Pancreas (tissue), 10 donors: Measurements from ENCODE around the gene EGFLAM. TPM values are rescaled to one million over a fixed set of nuclear protein-coding genes. Genes with fewer than 3 reads are reported as not detected.

Experiments used
- ATAC-seq, 4 donors: fragments of 200-7000 bp; cut with Tn5 transposase; one replicate each; pipeline versions ENCODE4 v1.8.0 to v1.9.1; 2020; ENCODE audit warnings: mild to moderate bottlenecking in 4 of 4, moderate library complexity in 4 of 4
- DNase-seq, 6 donors: peaks; one replicate each; pipeline ENCODE4 v3.0.0-alpha.2; 2020
- FAIRE-seq: peaks from 2 replicates; lab custom pipeline; 2012; peaks lifted over from hg19 to GRCh38; lab: Jason Lieb, UNC
- H3K27ac ChIP-seq, 4 donors: fragments of 200-600 bp; sonication (generic); 1 replicate in 3 of 4; 2 replicates in 1 of 4; pipeline versions ENCODE4 v1.5.0 to v1.8.0; 2020
- H3K27me3 ChIP-seq, 4 donors: fragments of 200-600 bp; one replicate each; pipeline ENCODE4 v1.8.0; 2021
- H3K36me3 ChIP-seq, 3 donors: fragments of 200-600 bp; sonication (generic) in 1 of 3; one replicate each; pipeline versions ENCODE4 v1.5.0 to v1.8.0; 2020 to 2021
- H3K4me1 ChIP-seq, 3 donors: fragments of 200-600 bp; one replicate each; pipeline ENCODE4 v1.8.0; 2021
- H3K4me3 ChIP-seq, 4 donors: fragments of 200-600 bp; sonication (generic) in 2 of 4; one replicate each; pipeline versions ENCODE4 v1.5.0 to v1.8.0; 2020 to 2021
- H3K9me3 ChIP-seq, 4 donors: fragments of 200-600 bp; one replicate each; pipeline ENCODE4 v1.8.0; 2021
- WGBS, 2 donors: extraction: QIAGEN DNeasy Blood & Tissue Kit; methylation state at CpG; one replicate each; pipeline ENCODE4 v1.1.7; 2013; 5-methylcytosine and 5-hydroxymethylcytosine counted together
- intact Hi-C, 3 donors: fragments of 100-400 bp; cut with DNase I; formaldehyde crosslinking; loops; one replicate each; pipeline versions ENCODE4 v1.11.1 to v1.14.2; 2022
- polyA plus RNA-seq, 2 donors: library from polyadenylated mRNA; stranded (reverse); fragments of 200-250 nt; gene quantifications; one replicate each; pipeline ENCODE4 v1.2.3, GENCODE V29; 2013
- total RNA-seq, 6 donors: library from RNA; stranded (reverse); fragmentation: NEBNext Ultra II Directional in 4 of 6; extraction: Animal tissue kit (Norgen Biotek cat#: 25700) in 4 of 6; gene quantifications; one replicate each; pipeline versions ENCODE4 v1.2.1 to v1.2.4, GENCODE V29; 2021 to 2023
- TF ChIP-seq, protein P1 (sequence below), 4 donors: fragments of 200-600 bp; sonication (generic) in 3 of 4; IDR thresholded peaks; one replicate each; pipeline versions ENCODE4 v1.5.0 to v1.8.0; 2021; ENCODE audit warnings: antibody characterized with exemption in 4 of 4
- donor health status: healthy with polysubstance abuse.
- donor health status: DM: no; HTN: no; CAD: no; lungs with moderate emphysema.
- donor health status: DM: no; HTN: no; CAD: no.
- donor health status: control.
- donor health status: control.
- donor health status: Bipolar disorder and iron deficiency.
- donor health status: DM: yes; HTN: yes; CAD: no.
- donor health status: DM: no; HTN: no; CAD: no.
- donor health status: DM: no; HTN: no; CAD: no.
- donor health status: DM: yes; HTN: yes; CAD: no.

EGFLAM gene
- total and polyA plus RNA-seq, 8 donors, result 0.73 to 2.4 (median 1.1) TPM

DNA sequence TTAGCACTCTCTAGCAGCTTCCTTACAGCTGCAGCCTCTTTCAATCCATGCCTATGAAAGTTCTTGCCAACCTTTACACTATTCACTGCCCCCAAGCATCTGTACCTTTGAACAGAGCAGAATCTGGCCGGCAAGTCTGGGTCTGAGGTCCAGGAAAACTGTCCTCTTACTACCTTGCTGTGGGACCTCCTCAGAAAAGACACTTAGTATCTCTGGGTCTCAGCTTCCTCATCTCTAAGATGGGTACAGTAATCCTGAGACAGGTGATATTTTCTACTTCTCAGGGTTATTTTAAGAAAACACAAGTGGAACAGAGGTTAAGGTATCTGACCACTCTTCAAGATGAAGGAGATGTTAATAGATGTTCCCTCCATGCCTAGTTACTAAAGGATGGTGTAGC lies 120.2 kb downstream of the EGFLAM start:
- Histone ChIP-seq H3K4me3 (no peak overlapping the region), H3K9me3 (no peaks in the 10 kb centered on the region), H3K27ac (no peak overlapping the region), H3K27me3 (no peaks in the 10 kb centered on the region), H3K4me1 (no peaks in the 10 kb centered on the region), H3K36me3 (no peaks in the 10 kb centered on the region)
- ATAC-seq (no peak), DNase-seq (no peak), FAIRE-seq (no peak)
- intact Hi-C loops, result no loop called here
- TF ChIP-seq, protein P1, sequence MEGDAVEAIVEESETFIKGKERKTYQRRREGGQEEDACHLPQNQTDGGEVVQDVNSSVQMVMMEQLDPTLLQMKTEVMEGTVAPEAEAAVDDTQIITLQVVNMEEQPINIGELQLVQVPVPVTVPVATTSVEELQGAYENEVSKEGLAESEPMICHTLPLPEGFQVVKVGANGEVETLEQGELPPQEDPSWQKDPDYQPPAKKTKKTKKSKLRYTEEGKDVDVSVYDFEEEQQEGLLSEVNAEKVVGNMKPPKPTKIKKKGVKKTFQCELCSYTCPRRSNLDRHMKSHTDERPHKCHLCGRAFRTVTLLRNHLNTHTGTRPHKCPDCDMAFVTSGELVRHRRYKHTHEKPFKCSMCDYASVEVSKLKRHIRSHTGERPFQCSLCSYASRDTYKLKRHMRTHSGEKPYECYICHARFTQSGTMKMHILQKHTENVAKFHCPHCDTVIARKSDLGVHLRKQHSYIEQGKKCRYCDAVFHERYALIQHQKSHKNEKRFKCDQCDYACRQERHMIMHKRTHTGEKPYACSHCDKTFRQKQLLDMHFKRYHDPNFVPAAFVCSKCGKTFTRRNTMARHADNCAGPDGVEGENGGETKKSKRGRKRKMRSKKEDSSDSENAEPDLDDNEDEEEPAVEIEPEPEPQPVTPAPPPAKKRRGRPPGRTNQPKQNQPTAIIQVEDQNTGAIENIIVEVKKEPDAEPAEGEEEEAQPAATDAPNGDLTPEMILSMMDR (IDR thresholded peaks at IDR 0.05), result no peak
- 49 to 63% methylated on average over 1 of the region's 1 CpG for WGBS, 2 donors

DNA sequence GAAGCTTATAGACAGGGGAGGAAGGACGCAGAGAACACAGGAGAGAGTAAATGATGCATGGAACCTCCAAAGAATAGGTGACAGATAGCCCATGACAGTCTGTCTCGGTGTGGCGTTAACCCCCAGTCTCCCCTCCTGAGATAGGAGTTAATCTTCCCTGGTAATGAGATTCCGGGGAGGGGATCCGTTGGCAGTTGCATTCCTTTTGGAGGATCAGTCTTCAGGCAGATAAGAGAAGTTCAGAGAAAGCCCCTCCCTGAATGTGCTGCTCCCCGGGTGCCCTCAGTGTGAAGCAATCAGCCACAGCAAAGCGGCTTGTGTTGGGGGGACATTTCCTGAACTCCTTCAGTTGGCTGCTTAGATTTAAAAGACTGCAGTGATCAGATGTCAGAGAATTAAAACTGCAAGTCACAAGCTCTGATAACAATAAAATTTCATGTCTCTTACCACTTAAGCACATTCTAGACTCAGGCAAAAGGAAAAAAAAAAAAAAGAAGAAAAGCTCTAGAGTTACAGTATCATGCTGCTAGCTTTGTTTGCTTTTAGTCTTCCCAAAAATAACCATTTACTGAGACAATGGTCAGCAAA lies 121.1 kb downstream of the EGFLAM start:
- Histone ChIP-seq H3K9me3 (no peaks in the 10 kb centered on the region), H3K27me3 (no peaks in the 10 kb centered on the region), H3K4me1 (no peaks in the 10 kb centered on the region), H3K36me3 (no peaks in the 10 kb centered on the region), H3K4me3 (no peak overlapping the region), H3K27ac (no peak overlapping the region)
- 36 to 38% methylated on average over 7 of the region's 7 CpGs for whole genome bisulfite sequencing, 2 donors
- TF ChIP-seq, protein P1 (IDR thresholded peaks at IDR 0.05), result no peak
- intact Hi-C loops, result no loop called here
- DNase-seq, result no peak
- no peak for FAIRE-seq
- ATAC-seq, result no peak

- no peak for FAIRE-seq
- Histone ChIP-seq H3K9me3 (no peaks in the 10 kb centered on the region), H3K27me3 (no peaks in the 10 kb centered on the region), H3K4me3 (no peak overlapping the region), H3K27ac (no peak overlapping the region), H3K4me1 (no peaks in the 10 kb centered on the region), H3K36me3 (no peaks in the 10 kb centered on the region)
- DNase-seq, result no peak
- intact Hi-C loops, result no loop called here
- ATAC-seq, result no peak
- TF ChIP-seq, protein P1 (IDR thresholded peaks at IDR 0.05), result no peak
- 77 to 86% methylated on average over 4 of the region's 4 CpGs for WGBS, 2 donors
These were observed 122.2 kb downstream of the EGFLAM start for GRCh38 chr5:38380537-38380936.

DNA sequence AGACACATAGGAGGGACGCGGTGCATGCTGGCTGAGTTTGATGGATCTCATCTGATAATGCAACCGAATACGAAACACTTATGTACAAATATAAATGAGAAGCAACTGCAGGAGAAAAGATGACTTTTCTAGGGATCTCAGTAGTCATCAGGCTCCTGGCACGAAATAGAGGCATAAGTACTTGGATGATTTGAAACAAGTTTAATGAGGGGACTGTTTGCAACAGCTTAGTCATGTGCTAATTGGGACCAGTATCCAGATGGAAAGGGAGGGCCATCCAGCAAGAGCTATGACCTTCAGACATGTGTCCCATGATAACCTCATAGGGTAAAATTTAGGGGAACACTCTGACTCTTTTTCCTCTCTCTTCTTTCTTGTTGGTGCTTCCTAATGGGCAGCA lies 123.0 kb downstream of the EGFLAM start:
- no peak for ATAC-seq
- intact Hi-C loops, result no loop called here
- 71 to 81% methylated on average over 5 of the region's 5 CpGs for WGBS, 2 donors
- no peaks in the 10 kb centered on the region for H3K9me3 ChIP-seq
- no peaks in the 10 kb centered on the region for H3K36me3 ChIP-seq
- H3K27me3 ChIP-seq, result no peaks in the 10 kb centered on the region
- TF ChIP-seq, protein P1 (IDR thresholded peaks at IDR 0.05), result no peak
- no peak overlapping the region for H3K27ac ChIP-seq
- H3K4me3 ChIP-seq, result no peak overlapping the region
- no peak for FAIRE-seq
- DNase-seq, result no peak
- no peaks in the 10 kb centered on the region for H3K4me1 ChIP-seq

- WGBS, 2 donors, result 14 to 16% methylated on average over 7 of the region's 7 CpGs
- FAIRE-seq (peak; percentile 56), ATAC-seq (peak; percentile 97 to 100 (median 98)), DNase-seq (peak; percentile 54 to 81 (median 62))
- no peak overlapping the region for H3K4me3 ChIP-seq
- no peaks in the 10 kb centered on the region for H3K4me1 ChIP-seq
- intact Hi-C loops, result no loop called here
- no peak overlapping the region for H3K27ac ChIP-seq
- H3K27me3 ChIP-seq, result no peaks in the 10 kb centered on the region
- H3K36me3 ChIP-seq, result no peaks in the 10 kb centered on the region
- TF ChIP-seq, protein P1 (IDR thresholded peaks at IDR 0.05), result peak; percentile 48 to 71 (median 68)
- no peaks in the 10 kb centered on the region for H3K9me3 ChIP-seq
These were observed 124.5 kb downstream of the EGFLAM start for GRCh38 chr5:38382898-38383297.
